Sigmoid colon (tissue), 7 donors: ENCODE data around the gene RAP1GAP. TPM values are rescaled to one million over a fixed set of nuclear protein-coding genes. Genes with fewer than 3 reads are reported as not detected.

Experiments used
- DNase-seq: peaks from one replicate; pipeline ENCODE4 v3.0.0-alpha.2; 2019
- H3K27ac ChIP-seq, 4 donors: fragments of 200-600 bp; sonication (generic); one replicate each; pipeline ENCODE4 v1.5.1; 2016 to 2019; ENCODE audit warnings: mild to moderate bottlenecking in 1 of 4
- H3K27me3 ChIP-seq, 3 donors: fragments of 200-600 bp; sonication (generic); one replicate each; pipeline ENCODE4 v1.5.1; 2019; ENCODE audit warnings: mild to moderate bottlenecking in 1 of 3
- H3K36me3 ChIP-seq, 4 donors: fragments of 200-600 bp; sonication (generic); one replicate each; pipeline ENCODE4 v1.5.1; 2016 to 2019
- H3K4me1 ChIP-seq, 4 donors: fragments of 200-600 bp; sonication (generic); one replicate each; pipeline ENCODE4 v1.5.1; 2017 to 2019
- H3K4me3 ChIP-seq, 4 donors: fragments of 200-600 bp; sonication (generic); one replicate each; pipeline ENCODE4 v1.5.1; 2017 to 2019; ENCODE audit warnings: mild to moderate bottlenecking in 2 of 4, moderate library complexity in 1 of 4
- H3K9me3 ChIP-seq, 4 donors: fragments of 200-600 bp in 3 of 4; sonication (generic) in 3 of 4; one replicate each; pipeline versions ENCODE4 v1.5.1 to v1.6.1; 2013 to 2019
- CTCF ChIP-seq, 4 experiments: fragments of 450-650 bp in 3 of 4; fragments of 200-600 bp in 1 of 4; IDR thresholded peaks; one replicate each; pipeline ENCODE4 v1.5.1; 2016 to 2019; ENCODE audit warnings: antibody characterized with exemption in 4 of 4, mild to moderate bottlenecking in 3 of 4, moderate library complexity in 2 of 4
- EP300 ChIP-seq, 4 donors: sonication (generic); formaldehyde crosslinking; IDR thresholded peaks; one replicate each; pipeline ENCODE4 v1.6.1; 2017; ENCODE audit warnings: antibody characterized with exemption in 4 of 4
- POLR2A ChIP-seq, 2 donors: fragments of 450-650 bp; IDR thresholded peaks; one replicate each; pipeline ENCODE4 v1.6.1; 2016; ENCODE audit warnings: antibody characterized with exemption in 2 of 2, mild to moderate bottlenecking in 2 of 2, moderate library complexity in 2 of 2
- POLR2AphosphoS5 ChIP-seq, 4 donors: sonication (generic); formaldehyde crosslinking; IDR thresholded peaks; one replicate each; pipeline ENCODE4 v1.6.1; 2017; ENCODE audit warnings: antibody characterized with exemption in 4 of 4
- WGBS, 2 donors: extraction: QIAGEN DNeasy Blood & Tissue Kit; methylation state at CpG; one replicate each; pipeline ENCODE4 v1.1.7; 2013; 5-methylcytosine and 5-hydroxymethylcytosine counted together
- intact Hi-C: fragments of 100-400 bp; cut with DNase I; formaldehyde crosslinking; loops from one replicate; pipeline ENCODE4 v1.15.1; 2023
- polyA plus RNA-seq, 3 donors: library from polyadenylated mRNA; stranded (reverse); fragments of 200-250 nt; gene quantifications; one replicate each; pipeline ENCODE4 v1.2.3, GENCODE V29; 2013
- total RNA-seq, 4 donors: library from RNA; depleted of rRNA; stranded (reverse); fragments of >200 nt; gene quantifications; one replicate each; pipeline ENCODE4 v1.1.0, GENCODE V29; 2016
- donor health status: healthy with polysubstance abuse.
- donor health status: Bipolar disorder and iron deficiency.
- donor health status: healthy.

The RAP1GAP gene
- total and polyA plus RNA-seq, 7 donors = 0.33 to 47.4 (median 12.5) TPM; not detected in 1

GRCh38 chr1:21706151-21706835 lies 37.1 kb upstream of the RAP1GAP start:
- H3K27ac ChIP-seq = no peak overlapping the region
- no peak for DNase-seq
- no peaks in the 10 kb centered on the region for H3K4me1 ChIP-seq
- intact Hi-C loops = no loop called here
- H3K4me3 ChIP-seq = no peak overlapping the region
- peaks cover 0 to 91% (median 24%) of the 10 kb centered on the region in 4 donors for H3K36me3 ChIP-seq
- TF ChIP-seq CTCF (IDR thresholded peaks at IDR 0.05) = no peak
- no peak for TF ChIP-seq EP300 (IDR thresholded peaks at IDR 0.05)
- TF ChIP-seq POLR2AphosphoS5 (IDR thresholded peaks at IDR 0.05) = no peak
- TF ChIP-seq POLR2A (IDR thresholded peaks at IDR 0.05) = no peak
- 80 to 81% methylated on average over 8 of the region's 8 CpGs for WGBS, 2 donors
- no peaks in the 10 kb centered on the region for H3K27me3 ChIP-seq
- H3K9me3 ChIP-seq = no peaks in the 10 kb centered on the region

GRCh38 chr1:21705303-21705980 lies 36.3 kb upstream of the RAP1GAP start:
- no peak overlapping the region for H3K27ac ChIP-seq
- no peak for DNase-seq

GRCh38 chr1:21704145-21704544 lies 35.0 kb upstream of the RAP1GAP start:
- Histone ChIP-seq H3K27me3 (no peaks in the 10 kb centered on the region), H3K4me3 (no peak overlapping the region), H3K27ac (no peak overlapping the region), H3K9me3 (no peaks in the 10 kb centered on the region), H3K4me1 (no peaks in the 10 kb centered on the region), H3K36me3 (peaks cover 4 to 95% (median 35%) of the 10 kb centered on the region in 4 donors)
- DNase-seq = no peak
- TF ChIP-seq CTCF (IDR thresholded peaks at IDR 0.05) (no peak), POLR2A (IDR thresholded peaks at IDR 0.05) (no peak), POLR2AphosphoS5 (IDR thresholded peaks at IDR 0.05) (no peak), EP300 (IDR thresholded peaks at IDR 0.05) (no peak)
- intact Hi-C loops = no loop called here
- 68 to 73% methylated on average over 5 of the region's 5 CpGs for WGBS, 2 donors

More at GRCh38 chr1:21705303-21705980, 36.3 kb upstream of the RAP1GAP start:
- 76 to 81% methylated on average over 4 of the region's 4 CpGs for WGBS, 2 donors
- no peaks in the 10 kb centered on the region for H3K9me3 ChIP-seq
- no peak overlapping the region for H3K4me3 ChIP-seq
- TF ChIP-seq EP300 (IDR thresholded peaks at IDR 0.05) (no peak), POLR2A (IDR thresholded peaks at IDR 0.05) (no peak)
- intact Hi-C loops = no loop called here
- no peaks in the 10 kb centered on the region for H3K4me1 ChIP-seq
- no peaks in the 10 kb centered on the region for H3K27me3 ChIP-seq
- H3K36me3 ChIP-seq = peaks cover 0 to 94% (median 28%) of the 10 kb centered on the region in 4 donors

- no peaks in the 10 kb centered on the region for H3K27me3 ChIP-seq
- H3K9me3 ChIP-seq = no peaks in the 10 kb centered on the region
- TF ChIP-seq POLR2AphosphoS5 (IDR thresholded peaks at IDR 0.05) (no peak), EP300 (IDR thresholded peaks at IDR 0.05) (no peak), CTCF (IDR thresholded peaks at IDR 0.05) (no peak), POLR2A (IDR thresholded peaks at IDR 0.05) (no peak)
- no peak for DNase-seq
- no peaks in the 10 kb centered on the region for H3K4me1 ChIP-seq
- no peak overlapping the region for H3K27ac ChIP-seq
- intact Hi-C loops = no loop called here
- WGBS, 2 donors = 60 to 79% methylated on average over 3 of the region's 3 CpGs
- H3K36me3 ChIP-seq = peaks cover 4 to 89% (median 36%) of the 10 kb centered on the region in 4 donors
- H3K4me3 ChIP-seq = no peak overlapping the region
These were observed 34.3 kb upstream of the RAP1GAP start for GRCh38 chr1:21703318-21703963.

GRCh38 chr1:21702780-21703179 lies 33.6 kb upstream of the RAP1GAP start:
- Histone ChIP-seq H3K4me3 (no peak overlapping the region), H3K36me3 (peaks cover 4 to 83% (median 34%) of the 10 kb centered on the region in 4 donors), H3K27me3 (no peaks in the 10 kb centered on the region), H3K9me3 (no peaks in the 10 kb centered on the region), H3K4me1 (no peaks in the 10 kb centered on the region), H3K27ac (no peak overlapping the region)
- DNase-seq = no peak
- TF ChIP-seq EP300 (IDR thresholded peaks at IDR 0.05) (no peak), POLR2AphosphoS5 (IDR thresholded peaks at IDR 0.05) (no peak), CTCF (IDR thresholded peaks at IDR 0.05) (no peak), POLR2A (IDR thresholded peaks at IDR 0.05) (no peak)
- intact Hi-C loops = no loop called here
- 95 to 98% methylated on average over 4 of the region's 4 CpGs for WGBS, 2 donors
